ENCODE measurements around the gene PRUNE2.

GRCh38 chr9:76893395-76893932 lies 12.4 kb downstream of the PRUNE2 start:
- no peak for TF ChIP-seq POLR2A (IDR thresholded peaks at IDR 0.05)
- no peak for TF ChIP-seq CTCF (IDR thresholded peaks at IDR 0.05)

Data from lower leg skin (tissue), 3 donors.